Peyer's patch (tissue), 4 donors: ENCODE data around the gene ULK2. TPM values are rescaled to one million over a fixed set of nuclear protein-coding genes. Genes with fewer than 3 reads are reported as not detected.

Source experiments
- DNase-seq, 3 donors: peaks; one replicate each; pipeline ENCODE4 v3.0.0-alpha.2; 2017 to 2019
- H3K27ac ChIP-seq, 4 donors: fragments of 200-600 bp; sonication (generic); one replicate each; pipeline ENCODE4 v1.5.1; 2016 to 2019
- H3K27me3 ChIP-seq, 2 donors: fragments of 200-600 bp; sonication (generic); one replicate each; pipeline ENCODE4 v1.5.1; 2019
- H3K36me3 ChIP-seq, 3 donors: fragments of 200-600 bp; sonication (generic); one replicate each; pipeline ENCODE4 v1.5.1; 2016 to 2019
- H3K4me1 ChIP-seq, 4 donors: fragments of 200-600 bp; sonication (generic); one replicate each; pipeline ENCODE4 v1.5.1; 2016 to 2019
- H3K4me3 ChIP-seq, 4 donors: fragments of 200-600 bp; sonication (generic); 1 replicate in 3 of 4; 2 replicates in 1 of 4; pipeline ENCODE4 v1.5.1; 2016 to 2019; ENCODE audit warnings: mild to moderate bottlenecking in 1 of 4
- H3K9me3 ChIP-seq, 4 donors: fragments of 200-600 bp; sonication (generic); one replicate each; pipeline ENCODE4 v1.5.1; 2016 to 2019; ENCODE audit warnings: mild to moderate bottlenecking in 1 of 4
- POLR2A ChIP-seq, 2 donors: fragments of 450-650 bp; IDR thresholded peaks; one replicate each; pipeline ENCODE4 v1.5.1; 2017; ENCODE audit warnings: antibody characterized with exemption in 2 of 2, mild to moderate bottlenecking in 2 of 2, moderate library complexity in 2 of 2
- total RNA-seq, 4 donors: library from RNA; depleted of rRNA; stranded (reverse); fragments of >200 nt; gene quantifications; one replicate each; pipeline ENCODE4 v1.1.0, GENCODE V29; 2016
- TF ChIP-seq, protein P1 (sequence below), 6 experiments: fragments of 450-650 bp in 4 of 6; fragments of 200-600 bp in 2 of 6; sonication (generic) in 1 of 6; IDR thresholded peaks; one replicate each; pipeline ENCODE4 v1.5.1; 2017 to 2019; ENCODE audit warnings: antibody characterized with exemption in 6 of 6, mild to moderate bottlenecking in 3 of 6, moderate library complexity in 1 of 6

Gene ULK2
- total RNA-seq, 4 donors from 2014 or later = 2.8 to 8.8 (median 5.3) TPM

- Histone ChIP-seq H3K4me3 (no peak overlapping the region), H3K27me3 (no peaks in the 10 kb centered on the region), H3K27ac (no peak overlapping the region), H3K4me1 (peaks cover 0 to 37% (median 3%) of the 10 kb centered on the region in 4 donors), H3K9me3 (no peaks in the 10 kb centered on the region), H3K36me3 (no peaks in the 10 kb centered on the region)
- TF ChIP-seq POLR2A (IDR thresholded peaks at IDR 0.05) = no peak
- TF ChIP-seq, protein P1, sequence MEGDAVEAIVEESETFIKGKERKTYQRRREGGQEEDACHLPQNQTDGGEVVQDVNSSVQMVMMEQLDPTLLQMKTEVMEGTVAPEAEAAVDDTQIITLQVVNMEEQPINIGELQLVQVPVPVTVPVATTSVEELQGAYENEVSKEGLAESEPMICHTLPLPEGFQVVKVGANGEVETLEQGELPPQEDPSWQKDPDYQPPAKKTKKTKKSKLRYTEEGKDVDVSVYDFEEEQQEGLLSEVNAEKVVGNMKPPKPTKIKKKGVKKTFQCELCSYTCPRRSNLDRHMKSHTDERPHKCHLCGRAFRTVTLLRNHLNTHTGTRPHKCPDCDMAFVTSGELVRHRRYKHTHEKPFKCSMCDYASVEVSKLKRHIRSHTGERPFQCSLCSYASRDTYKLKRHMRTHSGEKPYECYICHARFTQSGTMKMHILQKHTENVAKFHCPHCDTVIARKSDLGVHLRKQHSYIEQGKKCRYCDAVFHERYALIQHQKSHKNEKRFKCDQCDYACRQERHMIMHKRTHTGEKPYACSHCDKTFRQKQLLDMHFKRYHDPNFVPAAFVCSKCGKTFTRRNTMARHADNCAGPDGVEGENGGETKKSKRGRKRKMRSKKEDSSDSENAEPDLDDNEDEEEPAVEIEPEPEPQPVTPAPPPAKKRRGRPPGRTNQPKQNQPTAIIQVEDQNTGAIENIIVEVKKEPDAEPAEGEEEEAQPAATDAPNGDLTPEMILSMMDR (IDR thresholded peaks at IDR 0.05) = no peak
- DNase-seq = peak in 1 of 3 donors; percentile 19
These were observed 118.9 kb downstream of the ULK2 start for GRCh38 chr17:19748807-19749193.

DNA sequence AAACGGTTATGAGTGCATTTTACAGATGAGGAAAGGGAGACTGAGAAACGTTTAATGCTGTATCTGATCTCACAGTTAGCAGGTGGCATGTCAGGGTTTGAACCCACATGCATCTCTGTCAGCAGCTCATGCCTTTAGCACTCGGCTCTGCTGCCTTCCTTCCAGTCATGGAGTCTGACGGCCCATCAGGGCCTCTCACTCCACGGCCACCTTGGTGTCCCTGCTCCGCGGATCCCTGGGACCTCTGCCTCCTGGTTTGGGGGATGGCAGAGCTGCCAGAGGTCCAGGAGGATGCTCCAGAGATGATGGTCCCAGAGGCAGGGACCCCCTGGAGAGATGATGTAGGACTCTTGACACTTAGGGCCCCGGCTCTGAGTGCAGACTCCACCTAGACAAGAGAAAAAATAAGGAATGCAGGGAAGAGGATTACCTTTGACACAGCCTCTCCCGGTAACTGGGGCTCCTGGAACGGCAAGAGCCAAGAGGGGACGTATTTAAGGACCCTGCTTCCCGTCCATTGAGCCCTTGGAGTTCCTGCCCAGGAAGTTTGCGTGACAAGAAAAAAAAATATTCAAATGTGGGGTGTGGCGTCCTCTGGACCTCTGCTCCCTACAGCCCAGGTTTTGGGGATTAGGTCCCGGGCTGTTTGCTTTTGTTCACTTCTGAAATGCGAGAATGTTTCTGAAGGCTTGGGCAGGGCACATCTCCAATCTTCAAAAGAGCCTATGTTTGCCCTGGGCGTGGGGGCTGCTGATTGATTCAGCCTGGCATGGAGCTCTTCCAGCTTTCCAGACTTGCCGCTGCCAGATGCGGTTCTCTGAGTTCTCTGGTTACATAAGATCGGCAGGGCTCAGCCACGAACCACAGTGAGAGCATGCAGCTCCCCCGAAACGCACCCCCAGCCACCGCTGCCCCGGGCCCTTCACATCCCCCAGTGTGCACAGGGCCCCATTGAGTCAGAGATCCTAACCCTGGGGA, 119.6 kb downstream of the ULK2 start, which contains the start of gene ALDH3A1:
TSS of gene ALDH3A1 (minus strand) at position 470 of the 978 bp plus-strand sequence. CDS start 3,169 bp downstream, outside the sequence.
- TF ChIP-seq POLR2A (IDR thresholded peaks at IDR 0.05) = no peak
- TF ChIP-seq, protein P1 (IDR thresholded peaks at IDR 0.05) = no peak
- peak in 1 of 3 donors; percentile 43 for DNase-seq
- no peaks in the 10 kb centered on the region for H3K9me3 ChIP-seq
- peaks cover 0 to 30% (median 2%) of the 10 kb centered on the region in 4 donors for H3K4me1 ChIP-seq
- H3K27me3 ChIP-seq = no peaks in the 10 kb centered on the region
- no peaks in the 10 kb centered on the region for H3K36me3 ChIP-seq
- no peak within 1 kb of the TSS for H3K27ac ChIP-seq
- H3K4me3 ChIP-seq = no peak within 1 kb of the TSS

DNA sequence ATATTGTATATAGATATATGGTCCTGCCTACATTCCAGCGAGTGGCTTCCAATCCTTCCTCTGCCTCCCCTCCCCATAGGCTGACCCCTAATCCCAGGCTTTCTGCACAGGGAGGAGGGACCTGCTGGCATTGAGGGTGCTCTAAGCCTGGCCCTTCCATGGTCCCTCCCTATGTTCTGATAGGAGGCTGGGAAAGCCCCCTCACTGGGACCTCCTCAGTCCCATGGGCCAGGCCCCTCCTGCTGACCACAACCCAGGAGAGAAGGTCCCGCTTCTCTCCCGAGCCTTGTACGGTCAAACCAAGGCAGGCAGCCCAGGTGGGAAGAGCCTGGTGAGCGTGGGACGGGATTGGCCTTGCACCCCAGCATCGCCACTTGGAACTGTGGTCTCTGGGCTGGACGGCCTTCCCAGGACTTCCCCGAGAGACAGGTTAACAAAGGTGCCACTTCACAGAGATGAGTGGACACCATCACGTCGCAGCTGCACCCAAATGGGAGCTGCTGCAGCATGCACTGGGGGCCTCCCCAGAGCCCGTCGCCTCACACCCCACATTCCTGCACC, 120.5 kb downstream of the ULK2 start:
- TF ChIP-seq, protein P1 (IDR thresholded peaks at IDR 0.05) = no peak
- H3K4me3 ChIP-seq = no peak overlapping the region

DNA sequence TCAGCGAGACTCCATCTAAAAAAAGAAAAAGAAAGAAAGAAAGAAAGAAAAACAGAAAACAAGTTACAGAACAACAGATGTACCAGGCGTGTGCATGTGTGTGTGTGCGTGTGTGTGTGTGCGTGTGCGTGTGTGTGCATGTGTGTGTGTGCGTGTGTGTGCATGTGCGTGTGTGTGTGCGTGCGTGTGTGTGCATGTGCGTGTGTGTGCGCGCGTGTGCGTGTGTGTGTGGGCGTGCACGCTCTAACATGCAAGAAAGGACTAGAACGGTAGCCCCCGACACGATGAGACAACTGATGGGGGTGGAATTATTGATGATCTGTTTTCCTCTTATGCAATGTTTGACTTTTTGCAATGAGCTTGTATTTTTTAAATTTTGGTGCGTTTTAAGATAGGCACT, 121.2 kb downstream of the ULK2 start:
- Histone ChIP-seq H3K4me3 (no peak overlapping the region), H3K4me1 (peaks cover 0 to 29% (median 0%) of the 10 kb centered on the region in 4 donors), H3K27ac (no peak overlapping the region), H3K27me3 (no peaks in the 10 kb centered on the region), H3K36me3 (no peaks in the 10 kb centered on the region), H3K9me3 (no peaks in the 10 kb centered on the region)
- no peak for TF ChIP-seq POLR2A (IDR thresholded peaks at IDR 0.05)
- TF ChIP-seq, protein P1 (IDR thresholded peaks at IDR 0.05) = no peak
- DNase-seq = no peak

More for the DNA sequence above, 120.5 kb downstream of the ULK2 start:
- H3K27ac ChIP-seq = no peak overlapping the region
- peaks cover 0 to 29% (median 0%) of the 10 kb centered on the region in 4 donors for H3K4me1 ChIP-seq
- no peaks in the 10 kb centered on the region for H3K36me3 ChIP-seq
- H3K27me3 ChIP-seq = no peaks in the 10 kb centered on the region
- no peaks in the 10 kb centered on the region for H3K9me3 ChIP-seq
- peak in 1 of 3 donors; percentile 19 for DNase-seq

DNA sequence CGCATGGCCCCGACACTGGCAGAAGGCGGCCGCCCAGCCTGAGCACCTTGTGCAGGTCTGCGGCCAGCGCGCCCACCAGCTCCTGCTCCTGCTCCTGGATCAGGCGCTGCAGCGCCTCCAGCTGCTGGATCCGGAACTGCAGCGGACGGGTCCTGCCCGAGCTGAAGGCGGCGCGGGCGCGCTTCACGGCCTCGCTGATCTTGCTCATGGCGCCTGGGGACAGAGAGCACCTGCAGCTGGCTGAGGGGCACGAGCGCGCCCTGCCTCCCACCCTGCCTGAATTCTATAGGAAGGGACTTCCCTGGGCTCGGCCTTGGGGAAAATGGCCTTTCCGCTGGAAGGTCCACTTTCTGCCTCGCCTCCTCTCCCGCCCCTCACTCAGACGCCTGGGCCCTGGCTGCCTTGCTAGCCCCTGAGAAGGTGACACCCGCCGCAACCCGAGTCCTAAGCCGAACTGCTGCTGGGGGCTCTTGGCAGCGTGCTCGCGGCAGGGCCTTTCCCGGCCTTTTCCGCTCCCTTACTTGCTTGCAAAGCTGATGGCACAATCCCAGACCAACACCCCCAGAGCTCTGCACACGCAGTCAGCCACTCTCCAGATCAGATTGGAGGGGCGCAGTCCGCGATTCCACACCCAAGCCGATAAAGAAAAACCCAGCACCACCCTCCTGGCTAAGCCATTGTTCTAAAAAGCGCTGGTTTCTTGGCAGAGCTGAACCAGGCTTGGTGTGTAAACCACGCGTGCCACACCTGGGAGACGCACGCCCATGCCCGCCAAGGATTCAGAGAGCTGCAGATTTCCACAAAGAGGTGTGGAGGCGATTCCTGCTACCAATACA, 122.6 kb downstream of the ULK2 start:
- Histone ChIP-seq H3K36me3 (no peaks in the 10 kb centered on the region), H3K4me1 (peaks cover 0 to 29% (median 0%) of the 10 kb centered on the region in 4 donors), H3K27me3 (no peaks in the 10 kb centered on the region), H3K9me3 (no peaks in the 10 kb centered on the region), H3K27ac (peak overlapping the region; percentile 60 to 76 (median 68)), H3K4me3 (peak overlapping the region; percentile 41 to 77 (median 57))
- DNase-seq = peak; percentile 92 to 97 (median 95)
- no peak for TF ChIP-seq POLR2A (IDR thresholded peaks at IDR 0.05)
- TF ChIP-seq, protein P1 (IDR thresholded peaks at IDR 0.05) = peak; percentile 78 to 95 (median 95)
